Bone marrow (tissue), 2 donors: ENCODE measurements around the gene NPTX1.

Experiments used
- DNase-seq, 2 donors: peaks; one replicate each; lab custom pipeline; 2025; lab: John Stamatoyannopoulos, UW

Gene NPTX1

GRCh38 chr17:80458016-80458415 lies 18.4 kb downstream of the NPTX1 start:
- DNase-seq = no peak

GRCh38 chr17:80457236-80457856 lies 19.1 kb downstream of the NPTX1 start:
- DNase-seq = no peak

DNA sequence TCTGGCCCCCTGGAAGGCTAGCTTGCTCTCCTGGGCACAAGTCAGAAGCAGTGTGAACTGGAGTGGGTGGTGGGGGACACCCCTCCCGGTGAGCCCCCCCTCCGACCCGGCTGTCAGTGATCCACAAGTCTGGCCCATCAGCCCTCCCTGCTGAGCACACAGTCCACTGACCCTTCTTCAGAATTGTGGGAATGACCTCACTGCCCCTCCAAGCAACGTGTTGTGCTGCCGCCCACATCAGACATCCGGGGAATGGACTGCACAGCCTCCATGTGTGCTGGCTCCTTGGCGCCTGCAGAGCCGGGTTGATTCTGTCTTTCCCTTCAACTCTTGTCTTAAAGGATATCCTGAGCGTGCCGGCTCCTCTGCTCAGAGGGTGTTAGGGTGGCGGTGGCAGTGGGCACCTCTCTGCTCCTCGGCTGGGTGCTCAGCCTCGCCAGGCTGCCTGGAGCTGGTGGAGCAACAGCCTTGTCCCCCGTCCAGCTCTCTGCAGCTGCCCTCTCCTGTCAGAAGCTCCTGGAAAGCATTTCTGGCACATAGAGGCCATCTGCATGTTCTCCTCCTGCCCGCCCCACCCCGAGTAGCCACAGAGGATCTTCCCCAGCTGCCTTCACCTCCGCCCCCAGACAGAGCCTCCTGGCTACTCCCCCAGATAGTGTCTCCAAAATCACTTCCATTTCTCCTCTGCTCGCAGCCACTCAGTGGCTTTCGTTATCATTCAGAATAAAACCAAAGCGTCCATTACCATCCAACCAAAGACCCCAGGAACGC lies 19.8 kb downstream of the NPTX1 start:
- no peak for DNase-seq

GRCh38 chr17:80455784-80456183 lies 20.6 kb downstream of the NPTX1 start:
- DNase-seq = no peak

GRCh38 chr17:80455336-80455710 lies 21.1 kb downstream of the NPTX1 start:
- peak in 1 of 2 donors; percentile 49 for DNase-seq

DNA sequence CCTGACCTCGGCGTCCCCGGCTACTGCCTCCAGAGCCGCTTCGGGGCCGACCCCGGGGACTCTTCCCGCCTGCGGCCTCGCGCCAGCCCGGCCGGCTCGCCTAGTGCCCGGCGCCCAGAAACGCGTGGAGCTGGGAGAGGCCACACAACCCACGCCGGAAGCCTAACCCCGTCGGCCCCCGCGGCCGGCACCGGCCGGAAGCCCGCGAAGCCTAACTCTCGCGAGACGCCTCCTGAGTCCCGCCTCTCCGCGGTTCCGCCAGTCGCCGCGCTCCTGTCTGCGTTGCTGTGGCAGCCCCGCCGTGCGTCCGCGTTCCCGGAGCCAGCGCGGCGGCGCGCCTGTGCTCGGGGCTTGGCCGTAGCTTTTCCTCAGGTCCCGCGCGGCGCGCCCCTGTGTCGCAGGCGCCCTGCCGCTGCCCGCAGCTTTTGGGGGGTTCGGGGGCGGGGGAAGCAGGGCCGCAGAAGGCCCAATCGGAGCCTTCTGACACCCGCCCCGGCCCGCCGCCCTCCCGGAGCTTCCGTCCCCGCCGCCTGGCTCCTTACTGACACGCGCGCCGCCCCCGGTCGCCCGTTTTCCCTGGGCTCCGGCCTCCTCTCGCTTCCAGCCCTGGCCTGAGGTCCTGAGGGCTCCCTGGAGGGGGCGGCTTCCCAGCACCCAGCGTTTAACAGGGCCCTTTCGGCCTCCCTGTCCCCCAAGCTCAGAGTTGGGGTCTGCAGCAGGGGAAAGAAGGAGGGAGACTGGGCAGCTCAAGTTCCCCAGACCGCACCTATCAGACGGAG lies 21.7 kb downstream of the NPTX1 start:
- peak; percentile 87 to 94 for DNase-seq

- DNase-seq = no peak
These were observed 22.3 kb downstream of the NPTX1 start for GRCh38 chr17:80453998-80454556.

DNA sequence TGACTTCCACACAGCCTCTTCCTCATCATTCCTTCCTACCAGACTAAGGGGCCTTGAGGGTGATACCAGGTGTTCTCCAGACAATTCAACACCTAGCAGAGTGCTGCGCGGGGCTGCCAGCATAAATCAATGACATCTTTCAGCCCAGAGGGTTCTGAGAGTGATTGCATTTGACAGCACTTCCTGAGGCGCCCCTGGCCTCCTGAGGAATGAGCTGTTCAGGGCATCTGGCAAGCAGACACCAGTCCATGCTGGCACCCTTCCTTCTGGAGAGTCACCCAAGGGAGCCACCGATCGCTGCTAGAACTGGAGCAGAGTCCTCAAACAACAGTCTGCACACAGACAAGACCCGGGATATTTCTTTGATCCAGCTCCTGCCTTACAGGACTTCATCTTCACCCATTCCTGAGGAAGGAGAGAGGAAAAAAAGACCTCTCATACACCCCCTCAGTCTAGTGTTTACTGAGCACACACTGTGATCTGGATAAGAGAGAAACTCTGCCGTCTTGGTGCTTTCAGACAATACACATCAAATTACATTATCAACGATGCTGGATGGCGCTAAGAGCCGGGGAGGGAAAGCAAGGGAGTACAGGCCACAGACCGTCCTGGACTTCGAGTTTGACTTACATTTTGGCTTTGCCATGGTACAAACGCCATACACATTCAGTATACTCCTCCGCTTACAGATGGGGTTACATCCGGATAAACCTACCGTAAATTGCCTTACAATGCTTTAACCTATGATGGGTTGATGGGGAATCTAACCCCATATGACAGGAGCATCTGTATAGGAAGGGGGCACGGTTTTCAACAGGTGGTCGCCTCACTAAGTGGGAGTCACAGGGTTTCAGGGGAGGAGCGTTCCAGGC lies 23.0 kb downstream of the NPTX1 start:
- no peak for DNase-seq

- DNase-seq = no peak
These were observed 24.1 kb downstream of the NPTX1 start for GRCh38 chr17:80452173-80452915.

DNA sequence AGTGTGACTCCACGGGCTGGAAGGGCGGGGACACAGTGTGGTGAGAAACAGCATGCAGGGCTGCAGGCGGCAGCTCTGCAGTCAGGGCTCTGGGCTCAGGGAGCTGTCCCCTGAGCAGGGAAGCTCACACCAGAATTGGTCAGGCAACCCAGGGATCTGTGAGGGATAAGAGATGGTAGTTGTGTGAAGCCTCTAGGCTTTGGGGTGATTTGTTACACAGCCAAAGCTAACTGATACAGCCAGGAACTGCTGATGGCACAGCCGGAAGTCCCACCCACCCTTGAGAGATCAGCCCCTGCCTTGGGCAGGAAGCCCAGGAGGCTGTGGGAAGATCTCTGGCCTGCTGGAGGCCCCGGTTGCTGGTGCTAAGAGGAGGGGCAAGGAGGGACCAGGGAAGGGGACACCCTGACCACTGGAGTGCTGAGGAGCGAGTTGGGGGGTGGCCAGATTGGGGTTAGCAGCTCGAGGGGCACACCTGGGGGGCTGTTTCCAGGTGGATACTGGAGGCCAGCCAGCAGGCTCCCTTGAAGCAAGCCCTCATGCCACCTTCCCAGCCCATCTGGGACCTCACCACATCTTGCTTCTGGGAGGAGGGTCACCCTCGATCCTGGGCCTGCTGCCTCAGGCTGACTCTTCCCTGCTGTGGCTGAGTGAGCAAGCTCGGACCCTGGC lies 25.2 kb downstream of the NPTX1 start:
- no peak for DNase-seq

DNA sequence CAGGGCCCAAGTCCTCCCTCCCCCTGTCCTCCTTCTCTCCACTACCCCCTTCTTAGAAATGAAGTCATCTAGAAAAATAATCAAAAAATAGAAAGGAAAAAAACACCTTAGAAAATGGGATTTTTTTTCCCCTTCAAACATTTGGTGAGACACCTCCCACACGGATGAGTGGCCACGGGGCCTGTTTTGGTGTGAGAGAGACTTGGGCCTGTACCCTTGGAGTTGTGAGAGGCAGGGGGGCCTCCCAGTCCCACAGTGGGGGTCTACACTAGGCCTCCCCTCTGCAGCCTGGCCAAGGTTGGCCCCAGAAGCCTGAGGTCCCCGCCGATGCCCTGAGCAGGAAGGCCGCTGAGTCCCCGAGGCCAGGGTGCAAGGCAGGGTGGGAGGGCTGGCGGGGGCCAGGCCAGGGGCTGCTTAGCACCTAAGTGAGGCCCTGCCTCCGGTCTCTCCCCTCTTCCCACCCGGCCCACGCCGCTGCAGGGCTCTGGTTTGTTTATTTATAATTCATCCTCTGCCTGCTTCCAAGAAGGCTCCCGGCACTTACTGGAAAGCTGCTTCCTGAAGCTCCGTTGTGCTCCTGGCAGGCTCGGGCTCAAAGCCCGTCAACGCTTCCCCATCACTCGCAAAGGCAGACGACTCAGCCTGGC lies 26.4 kb downstream of the NPTX1 start:
- DNase-seq = no peak

GRCh38 chr17:80449194-80449929 lies 27.0 kb downstream of the NPTX1 start:
- DNase-seq = no peak

- DNase-seq = no peak
These were observed 28.6 kb downstream of the NPTX1 start for GRCh38 chr17:80447790-80448189.

DNA sequence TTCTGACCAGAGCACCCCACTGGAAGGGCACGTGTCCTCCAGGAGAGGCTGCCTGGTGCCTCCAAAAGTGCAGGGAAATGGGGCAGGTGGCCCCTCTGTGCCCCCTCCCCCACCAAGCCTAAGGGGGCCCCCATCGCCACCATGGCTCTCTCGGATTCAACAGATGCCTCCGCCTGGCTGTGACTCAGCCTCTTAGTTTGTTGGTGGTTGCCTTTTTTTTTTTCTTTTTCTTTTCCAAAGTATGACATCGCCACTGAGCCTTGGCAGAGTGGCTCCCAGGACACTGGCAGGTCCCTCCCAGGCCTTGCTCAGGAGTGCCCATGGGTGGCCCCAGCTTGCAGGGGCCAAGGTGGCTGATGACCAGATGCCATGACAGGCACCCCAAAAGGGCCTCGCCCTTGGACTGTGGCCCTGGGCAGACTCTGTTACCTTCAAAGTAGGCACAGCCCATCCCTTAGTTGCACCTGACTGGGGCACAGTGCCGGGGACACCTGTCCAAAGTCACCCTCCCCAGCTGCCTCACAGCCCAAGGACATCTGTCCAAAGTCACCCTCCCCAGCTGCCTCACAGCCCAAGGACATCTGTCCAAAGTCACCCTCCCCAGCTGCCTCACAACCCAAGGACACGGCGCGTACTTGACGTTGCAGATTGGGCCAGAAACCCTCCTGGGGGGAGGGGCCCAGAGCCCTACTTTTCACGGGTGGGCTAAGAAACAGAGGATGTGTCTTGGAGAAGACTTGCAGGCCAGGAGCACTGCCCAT lies 29.6 kb downstream of the NPTX1 start:
- DNase-seq = no peak

GRCh38 chr17:80445726-80446110 lies 30.7 kb downstream of the NPTX1 start:
- DNase-seq = no peak

DNA sequence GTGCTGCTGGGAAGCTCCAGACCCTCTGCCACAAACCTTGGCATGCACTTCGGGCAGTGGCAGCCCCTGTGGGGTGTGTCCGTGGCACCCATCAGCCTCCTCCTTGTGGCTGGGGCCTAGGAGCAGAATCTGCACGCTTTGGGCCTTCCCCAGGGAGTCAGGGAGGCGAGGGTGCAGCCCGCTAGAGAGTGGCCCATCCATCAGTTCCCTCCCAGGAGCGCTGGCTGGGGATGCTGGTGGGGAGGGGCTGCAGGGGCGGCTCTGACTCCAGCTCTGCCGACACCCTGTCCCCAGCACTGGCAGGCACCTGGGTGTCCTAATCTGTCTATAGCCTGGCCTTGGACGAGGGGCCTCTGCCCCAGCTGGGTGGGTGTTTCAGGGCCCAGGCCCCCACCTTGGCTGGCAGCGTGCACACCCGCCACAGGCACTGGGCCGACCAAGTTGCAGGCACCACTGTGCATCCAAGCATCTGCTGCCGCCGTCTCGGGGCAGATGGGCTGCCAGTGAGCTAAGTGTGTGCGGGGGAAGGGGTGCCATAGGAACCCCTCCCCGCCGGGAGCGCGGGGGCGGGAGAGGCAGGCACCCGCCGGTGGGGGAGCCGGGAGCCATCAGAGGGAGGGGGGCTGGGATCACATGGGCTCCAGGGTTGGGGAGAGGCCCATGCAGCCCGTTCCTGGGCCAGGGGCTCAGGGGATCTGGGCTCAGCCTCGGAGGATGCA lies 31.2 kb downstream of the NPTX1 start:
- no peak for DNase-seq

- DNase-seq = no peak
These were observed 31.8 kb downstream of the NPTX1 start for GRCh38 chr17:80444644-80444979.
